Naive B cell (primary cell): Measurements from ENCODE around the gene C11orf24. TPM values are rescaled to one million over a fixed set of nuclear protein-coding genes. Genes with fewer than 3 reads are reported as not detected.

ENCODE experiments used
- ATAC-seq, 2 donors: fragments of 150-1000 bp; cut with Tn5 transposase; 2 replicates each; pipeline ENCODE4 v1.10.0; 2021; ENCODE audit warnings: low read depth in 2 of 2, mild to moderate bottlenecking in 2 of 2, moderate library complexity in 2 of 2
- DNase-seq: peaks from one replicate; pipeline ENCODE4 v3.0.0; 2022
- H3K27ac Mint-ChIP-seq, 6 donors: one replicate each; pipeline ENCODE4 v1.8.0; 2020 to 2022; ENCODE audit warnings: mild to moderate bottlenecking in 6 of 6, mixed read lengths in 6 of 6, moderate library complexity in 5 of 6, inconsistent platforms in 2 of 6
- H3K27me3 Mint-ChIP-seq, 3 donors: one replicate each; pipeline ENCODE4 v1.8.0; 2021 to 2022; ENCODE audit warnings: mixed read lengths in 3 of 3, mild to moderate bottlenecking in 1 of 3
- H3K36me3 Mint-ChIP-seq, 2 donors: one replicate each; pipeline ENCODE4 v1.8.0; 2020 to 2022; ENCODE audit warnings: mixed read lengths in 2 of 2, inconsistent platforms in 1 of 2, mild to moderate bottlenecking in 1 of 2
- H3K4me1 Mint-ChIP-seq, 3 donors: one replicate each; pipeline ENCODE4 v1.8.0; 2020 to 2022; ENCODE audit warnings: mixed read lengths in 3 of 3, inconsistent platforms in 1 of 3, mild to moderate bottlenecking in 1 of 3, moderate library complexity in 1 of 3
- H3K4me3 Mint-ChIP-seq, 8 donors: one replicate each; pipeline ENCODE4 v1.8.0; 2020 to 2022; ENCODE audit warnings: mild to moderate bottlenecking in 8 of 8, mixed read lengths in 8 of 8, moderate library complexity in 8 of 8, inconsistent platforms in 2 of 8
- H3K9me3 Mint-ChIP-seq, 7 donors: one replicate each; pipeline ENCODE4 v1.8.0; 2020 to 2022; ENCODE audit warnings: mixed read lengths in 7 of 7, mild to moderate bottlenecking in 5 of 7, inconsistent platforms in 2 of 7, moderate library complexity in 1 of 7
- polyA plus RNA-seq, 6 donors: library from polyadenylated mRNA; unstranded; fragments of 300-500 nt; fragmentation: Illumina TruSeq; gene quantifications; one replicate each; pipeline ENCODE4 v1.2.3, GENCODE V29; 2021; ENCODE audit warnings: low read depth in 6 of 6

The C11orf24 gene
- 10 to 100 TPM; 22.2 to 67.0 (median 42.5) TPM for polyA plus RNA-seq

DNA sequence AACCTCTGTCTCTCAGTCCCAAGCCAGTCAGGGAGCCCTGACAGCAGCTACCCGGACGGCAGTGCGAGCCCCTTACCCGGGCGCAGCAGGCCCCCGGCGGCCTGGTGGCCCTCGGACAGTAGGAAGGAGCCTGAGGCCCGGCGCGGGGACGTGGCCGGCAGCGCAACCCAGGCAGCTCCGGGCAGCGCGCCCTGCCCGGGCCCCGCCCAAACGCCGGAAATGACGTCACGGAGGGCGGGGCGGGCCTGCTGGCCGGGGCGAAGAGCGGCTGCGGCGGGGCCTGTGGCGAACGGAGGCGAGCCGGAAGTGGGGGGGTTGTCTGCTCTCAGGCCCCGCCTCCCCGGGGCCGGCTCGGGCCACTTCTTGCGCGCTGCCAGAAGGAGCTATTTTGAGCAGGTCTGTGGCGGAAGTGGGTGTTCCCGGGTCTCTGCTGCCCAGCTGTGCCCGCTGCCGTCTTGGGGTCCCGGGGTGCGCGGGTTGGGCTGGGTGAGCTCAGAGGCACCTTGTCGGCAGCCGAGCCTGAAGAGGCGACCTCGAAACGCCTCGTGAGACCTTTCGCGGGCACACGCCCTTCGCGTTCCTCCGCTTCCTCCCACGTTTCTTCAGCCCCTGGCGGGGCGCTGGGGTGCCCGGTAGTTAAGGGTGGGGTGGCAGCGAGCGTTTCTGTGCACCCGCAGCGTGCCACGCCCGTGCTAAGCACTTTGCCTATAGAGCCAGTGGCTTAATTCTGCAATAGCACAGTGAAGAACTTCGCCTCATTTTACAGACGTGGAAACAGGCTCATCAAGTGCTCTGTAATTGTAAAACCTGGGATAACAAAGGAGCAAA is at the start of gene C11orf24:
Gene C11orf24, minus strand, starts transcription at position 193 of the 828 bp plus-strand sequence. CDS start 8,206 bp downstream, outside the sequence.
- ATAC-seq (peak; percentile 74 to 75), DNase-seq (peak; percentile 98)
- Mint-ChIP-seq H3K4me3 (peak within 1 kb of the TSS; percentile 90 to 99 (median 96)), H3K27ac (peak within 1 kb of the TSS; percentile 97 to 100 (median 99)), H3K9me3 (peaks cover 0 to 19% (median 7%) of the 10 kb centered on the region in 7 donors), H3K4me1 (peaks cover 54 to 82% (median 71%) of the 10 kb centered on the region in 3 donors), H3K27me3 (peaks cover 0 to 4% (median 0%) of the 10 kb centered on the region in 3 donors), H3K36me3 (peaks cover 6 to 10% of the 10 kb centered on the region in 2 donors)

- DNase-seq: no peak
- Mint-ChIP-seq H3K27ac (no peak overlapping the region), H3K4me1 (peaks cover 11 to 24% (median 16%) of the 10 kb centered on the region in 3 donors), H3K27me3 (peaks cover 34 to 53% (median 43%) of the 10 kb centered on the region in 3 donors), H3K9me3 (no peaks in the 10 kb centered on the region), H3K36me3 (no peaks in the 10 kb centered on the region), H3K4me3 (peak overlapping the region in 1 of 8 donors; percentile 27)
- ATAC-seq: no peak
Measured at GRCh38 chr11:68317147-68317785, 45.5 kb upstream of the C11orf24 start.

DNA sequence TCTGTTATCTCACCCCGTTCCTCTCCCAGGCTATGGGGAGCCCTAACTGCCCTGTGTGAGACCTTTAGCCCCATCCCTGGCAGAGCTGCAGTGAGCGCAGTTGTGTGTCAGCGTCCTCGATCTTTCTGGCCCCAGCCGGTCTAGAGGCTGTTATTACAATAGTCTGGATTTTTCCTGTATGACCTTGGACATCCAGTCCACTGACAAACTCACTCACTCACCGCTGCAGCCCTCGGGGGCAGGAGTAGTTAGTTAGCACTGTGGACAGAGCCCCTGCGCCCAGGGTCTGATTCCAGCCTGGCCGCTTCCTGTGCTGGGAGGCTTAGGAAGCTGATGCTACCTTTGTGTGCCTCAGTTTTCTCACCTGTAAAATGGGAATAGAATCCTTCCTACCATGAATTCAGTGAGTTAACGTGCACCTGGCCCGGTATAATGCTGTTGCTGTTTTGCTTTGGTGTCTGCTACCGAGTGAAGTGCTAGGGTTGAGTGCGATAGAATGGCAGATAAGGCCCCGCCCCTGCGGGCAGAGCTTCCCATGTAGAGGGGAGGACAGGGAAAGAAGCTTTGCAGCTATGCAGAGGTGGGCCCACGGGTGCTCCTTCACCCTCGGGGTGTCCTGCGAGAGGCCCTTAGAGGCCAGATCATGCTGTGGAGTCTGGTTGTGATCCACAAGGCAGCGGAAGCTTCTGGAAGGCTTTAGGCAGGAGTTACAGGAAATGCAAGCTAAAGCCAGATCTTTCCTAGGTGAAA is 43.6 kb upstream of the C11orf24 start:
- peaks cover 16 to 36% (median 24%) of the 10 kb centered on the region in 3 donors for H3K4me1 Mint-ChIP-seq
- DNase-seq (no peak), ATAC-seq (no peak)
- no peak overlapping the region for H3K27ac Mint-ChIP-seq
- H3K9me3 Mint-ChIP-seq: no peaks in the 10 kb centered on the region
- H3K27me3 Mint-ChIP-seq: peaks cover 34 to 55% (median 46%) of the 10 kb centered on the region in 3 donors
- no peaks in the 10 kb centered on the region for H3K36me3 Mint-ChIP-seq
- H3K4me3 Mint-ChIP-seq: peak overlapping the region in 3 of 8 donors; percentile 28 to 91 (median 77)

DNA sequence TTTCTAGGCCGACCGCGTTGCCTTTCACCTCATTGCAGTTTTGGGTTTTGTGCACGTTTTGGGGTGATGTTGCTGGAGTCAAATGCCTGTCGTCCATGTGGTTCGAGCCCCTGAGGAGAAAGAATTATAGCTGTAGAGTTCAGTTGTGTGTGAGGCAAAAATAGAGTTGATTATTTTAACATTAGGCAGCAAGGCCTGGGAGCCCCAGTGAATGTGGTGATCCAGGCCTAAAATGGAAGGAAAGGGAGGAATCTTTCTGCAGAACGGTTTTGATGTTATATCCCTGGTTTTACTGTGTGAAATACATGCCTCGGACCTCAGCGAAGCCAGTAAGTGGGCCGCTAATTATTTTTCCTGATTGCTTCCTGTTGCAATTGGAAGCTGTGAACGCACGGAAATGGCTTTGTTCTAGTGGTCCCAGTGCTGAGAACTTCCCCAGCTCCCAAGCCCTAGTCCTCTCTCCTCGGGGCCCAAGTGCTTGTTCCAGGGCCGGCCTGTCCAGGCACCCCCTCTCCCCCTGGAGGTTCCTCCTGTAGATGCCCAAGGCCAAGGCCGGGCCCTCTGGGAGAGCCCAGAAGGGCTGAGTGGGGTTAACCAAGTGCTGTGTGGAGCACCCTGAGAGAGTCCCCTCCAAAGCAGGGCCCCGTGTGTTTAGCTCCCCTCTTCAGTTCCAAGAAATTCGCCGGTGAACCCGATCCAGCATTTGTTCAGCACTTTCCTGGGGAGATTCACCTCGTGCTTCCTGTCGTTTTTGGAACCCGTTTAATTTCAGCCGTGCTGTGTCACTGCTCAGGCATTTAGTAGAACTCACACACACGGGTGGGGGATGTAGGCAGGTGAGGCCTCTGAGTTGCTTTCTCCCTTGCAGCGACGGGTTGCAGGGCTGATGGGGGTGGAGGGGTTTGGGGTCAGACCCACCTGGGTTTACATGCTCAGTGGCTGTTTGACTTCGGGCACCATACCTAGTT is 42.7 kb upstream of the C11orf24 start:
- peaks cover 16 to 36% (median 24%) of the 10 kb centered on the region in 3 donors for H3K4me1 Mint-ChIP-seq
- no peak for ATAC-seq
- H3K27me3 Mint-ChIP-seq: peaks cover 34 to 55% (median 43%) of the 10 kb centered on the region in 3 donors
- DNase-seq: no peak
- peak overlapping the region in 2 of 6 donors; percentile 34 to 45 for H3K27ac Mint-ChIP-seq
- peak overlapping the region; percentile 12 to 94 (median 90) for H3K4me3 Mint-ChIP-seq
- no peaks in the 10 kb centered on the region for H3K36me3 Mint-ChIP-seq
- no peaks in the 10 kb centered on the region for H3K9me3 Mint-ChIP-seq

DNA sequence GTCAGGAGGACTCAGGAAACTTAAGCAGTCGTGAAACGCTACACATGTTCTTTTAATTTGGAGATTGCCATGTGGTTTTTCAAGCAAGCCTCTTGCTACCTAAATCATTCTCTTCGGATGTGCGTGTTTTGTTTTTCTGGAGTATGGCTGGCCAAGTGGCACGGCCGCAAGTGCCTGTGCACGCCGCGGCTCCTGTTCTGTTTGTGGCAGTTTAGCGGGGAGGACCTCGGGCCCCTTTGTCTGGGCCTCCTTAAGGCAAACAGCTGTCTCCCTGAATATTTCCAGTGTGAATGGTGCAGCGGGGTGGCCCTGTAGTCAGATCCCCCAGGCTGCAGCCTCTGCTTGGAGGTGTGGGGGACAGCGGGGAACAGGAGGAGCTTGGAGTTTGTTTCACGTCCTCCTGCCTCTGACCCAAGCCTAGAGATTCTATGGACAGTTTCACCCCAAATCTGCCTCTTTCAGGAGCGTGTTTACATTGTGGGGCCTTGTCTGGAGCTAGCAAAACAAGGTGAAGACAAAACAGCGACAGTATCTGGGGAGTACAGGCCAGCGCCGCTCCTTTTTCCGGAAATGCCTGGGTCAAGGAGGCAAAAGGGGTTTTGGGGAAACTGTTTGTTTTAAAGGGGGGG is 41.9 kb upstream of the C11orf24 start:
- ATAC-seq (peak in 1 of 2 donors; percentile 27), DNase-seq (no peak)
- Mint-ChIP-seq H3K9me3 (no peaks in the 10 kb centered on the region), H3K27me3 (peaks cover 34 to 55% (median 41%) of the 10 kb centered on the region in 3 donors), H3K4me1 (peaks cover 16 to 36% (median 24%) of the 10 kb centered on the region in 3 donors), H3K4me3 (peak overlapping the region; percentile 82 to 94 (median 90)), H3K36me3 (no peaks in the 10 kb centered on the region), H3K27ac (peak overlapping the region in 4 of 6 donors; percentile 56 to 80 (median 76))

DNA sequence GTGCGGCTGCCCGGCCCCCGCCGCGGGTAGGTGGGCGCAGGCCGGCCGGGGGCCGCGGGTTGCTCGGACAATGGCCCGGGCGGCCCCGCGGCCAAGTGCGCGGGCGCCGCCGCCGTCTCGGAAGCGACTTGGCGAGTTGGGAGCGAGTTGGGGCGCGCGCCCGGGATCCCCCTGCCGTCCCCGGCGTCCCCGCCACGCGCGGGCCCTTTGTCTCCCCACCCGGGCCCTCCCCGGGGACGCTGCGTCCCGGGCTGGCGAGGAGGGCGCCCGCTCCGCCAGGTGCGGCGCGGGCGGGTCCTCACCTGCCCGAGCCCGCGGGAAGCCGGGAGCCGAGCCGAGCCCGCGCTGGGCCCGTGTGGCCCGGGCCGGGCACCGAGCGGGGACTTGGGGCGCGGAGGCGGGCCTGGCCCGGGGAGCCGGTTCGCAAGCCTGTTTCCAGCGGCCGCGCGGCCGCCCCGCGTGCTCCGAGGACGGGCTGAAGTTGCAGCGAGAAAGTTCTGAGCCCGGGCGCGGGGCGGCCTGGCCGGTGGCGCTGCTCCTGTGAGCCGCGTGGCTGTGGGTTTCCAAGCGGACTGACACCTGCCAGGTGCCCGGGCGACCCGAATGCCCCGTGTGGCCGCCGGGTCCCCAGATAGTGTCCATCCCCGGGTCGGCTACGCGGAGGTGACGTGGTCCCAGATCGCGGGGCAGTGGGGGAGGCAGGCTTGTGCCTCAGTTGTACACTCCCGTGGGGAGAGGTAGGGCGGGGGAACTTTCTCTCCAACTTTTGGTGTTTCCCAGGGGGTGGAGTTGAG is 41.2 kb upstream of the C11orf24 start:
- Mint-ChIP-seq H3K9me3 (no peaks in the 10 kb centered on the region), H3K4me1 (peaks cover 16 to 36% (median 24%) of the 10 kb centered on the region in 3 donors), H3K27me3 (peaks cover 34 to 55% (median 41%) of the 10 kb centered on the region in 3 donors), H3K27ac (peak overlapping the region in 4 of 6 donors; percentile 56 to 80 (median 76)), H3K36me3 (no peaks in the 10 kb centered on the region), H3K4me3 (peak overlapping the region; percentile 82 to 94 (median 90))
- ATAC-seq: peak; percentile 49
- no peak for DNase-seq

DNA sequence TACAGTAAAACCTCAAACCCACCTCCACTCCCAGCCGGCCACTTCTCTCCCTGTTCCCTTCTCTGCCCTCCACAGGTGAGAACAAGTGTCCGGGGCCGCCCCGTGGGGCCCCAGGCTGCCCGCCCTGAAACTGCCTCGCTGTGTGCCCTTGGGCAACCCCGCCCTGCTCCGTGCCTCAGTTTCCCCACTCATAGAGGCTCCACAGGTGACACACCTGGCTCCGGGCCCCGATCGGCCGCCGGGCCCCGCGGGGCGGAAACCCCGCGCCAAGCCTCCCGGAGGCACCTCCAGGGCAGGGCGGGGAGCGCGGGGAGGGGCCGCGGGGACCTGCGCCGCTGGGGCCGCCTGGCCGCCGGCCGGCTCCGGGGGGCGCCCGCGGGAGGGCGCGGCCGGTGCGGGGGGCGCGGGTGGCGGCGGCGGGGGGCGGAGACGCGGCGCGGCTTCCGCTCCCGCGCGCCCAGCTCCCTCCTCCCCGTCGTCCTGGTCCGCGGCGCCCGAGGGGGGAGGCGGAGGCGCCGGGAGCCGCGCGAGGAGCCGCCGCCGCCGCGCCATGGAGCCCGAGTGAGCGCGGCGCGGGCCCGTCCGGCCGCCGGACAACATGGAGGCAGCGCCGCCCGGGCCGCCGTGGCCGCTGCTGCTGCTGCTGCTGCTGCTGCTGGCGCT is 40.5 kb upstream of the C11orf24 start, which contains the start of gene LRP5:
Gene LRP5, plus strand, starts transcription at position 475 of the 663 bp plus-strand sequence. Its CDS starts 124 bp downstream, at position 599.
- Mint-ChIP-seq H3K36me3 (no peaks in the 10 kb centered on the region), H3K27me3 (peaks cover 34 to 47% (median 37%) of the 10 kb centered on the region in 3 donors), H3K9me3 (no peaks in the 10 kb centered on the region), H3K27ac (peak within 1 kb of the TSS in 4 of 6 donors; percentile 74 to 80 (median 78)), H3K4me3 (peak within 1 kb of the TSS; percentile 82 to 94 (median 90)), H3K4me1 (peaks cover 16 to 36% (median 24%) of the 10 kb centered on the region in 3 donors)
- DNase-seq: no peak
- ATAC-seq: peak; percentile 44 to 49

GRCh38 chr11:68311160-68312116 is 39.7 kb upstream of the C11orf24 start:
- Mint-ChIP-seq H3K4me3 (peak overlapping the region; percentile 64 to 87 (median 78)), H3K4me1 (peaks cover 16 to 36% (median 24%) of the 10 kb centered on the region in 3 donors), H3K9me3 (no peaks in the 10 kb centered on the region), H3K36me3 (no peaks in the 10 kb centered on the region), H3K27me3 (peaks cover 30 to 42% (median 30%) of the 10 kb centered on the region in 3 donors), H3K27ac (peak overlapping the region in 2 of 6 donors; percentile 56 to 78)
- ATAC-seq: no peak
- DNase-seq: no peak

DNA sequence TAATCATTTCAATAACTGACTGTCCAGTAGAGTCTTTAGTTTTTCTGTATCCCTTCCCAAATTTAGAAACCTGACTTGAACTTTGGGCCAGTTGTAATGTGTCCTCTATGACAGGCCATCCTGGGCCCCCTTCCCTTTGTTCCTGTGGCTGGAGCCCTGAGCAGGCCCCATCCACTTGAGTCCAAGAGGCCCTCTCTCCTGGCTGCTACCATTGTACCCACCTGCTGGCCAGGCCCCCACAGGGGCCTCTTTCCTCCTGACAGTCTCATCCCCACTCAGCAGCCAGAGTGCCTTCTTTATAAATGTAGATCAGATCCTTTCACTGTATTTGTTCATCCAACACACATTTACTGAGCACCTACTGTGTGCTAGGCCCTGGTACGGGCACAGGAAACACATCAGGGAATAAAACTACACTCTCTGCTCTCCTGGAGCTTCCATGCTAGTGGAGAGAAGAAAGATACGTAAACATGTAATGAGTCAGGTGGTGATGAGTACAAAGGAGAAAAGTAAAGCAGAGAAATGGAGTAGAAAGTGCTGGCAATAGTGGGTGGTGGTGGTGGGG is 37.9 kb upstream of the C11orf24 start:
- H3K36me3 Mint-ChIP-seq: no peaks in the 10 kb centered on the region
- H3K27me3 Mint-ChIP-seq: peaks cover 14 to 29% (median 17%) of the 10 kb centered on the region in 3 donors
- ATAC-seq (no peak), DNase-seq (no peak)
- peak overlapping the region in 3 of 6 donors; percentile 11 to 90 (median 30) for H3K27ac Mint-ChIP-seq
- H3K4me3 Mint-ChIP-seq: peak overlapping the region in 5 of 8 donors; percentile 29 to 78 (median 70)
- peaks cover 16 to 28% (median 25%) of the 10 kb centered on the region in 3 donors for H3K4me1 Mint-ChIP-seq
- peaks cover 0 to 1% (median 0%) of the 10 kb centered on the region in 7 donors for H3K9me3 Mint-ChIP-seq
